ENCODE data around the gene SELP. TPM values are rescaled to one million over a fixed set of nuclear protein-coding genes. Genes with fewer than 3 reads are reported as not detected.

SELP gene
- total RNA-seq, 1 donor from 2014 or later, result not detected

- no peaks in the 10 kb centered on the region for H3K79me2 ChIP-seq (ENCODE audit: low read depth)
- H3K27me3 ChIP-seq, result peaks cover 4% of the 10 kb centered on the region
- peaks cover 4% of the 10 kb centered on the region for H3K27me3 Mint-ChIP-seq (ENCODE audit: insufficient read depth, low read depth)
These were observed 25.0 kb downstream of the SELP start for GRCh38 chr1:169604781-169605560.

DNA sequence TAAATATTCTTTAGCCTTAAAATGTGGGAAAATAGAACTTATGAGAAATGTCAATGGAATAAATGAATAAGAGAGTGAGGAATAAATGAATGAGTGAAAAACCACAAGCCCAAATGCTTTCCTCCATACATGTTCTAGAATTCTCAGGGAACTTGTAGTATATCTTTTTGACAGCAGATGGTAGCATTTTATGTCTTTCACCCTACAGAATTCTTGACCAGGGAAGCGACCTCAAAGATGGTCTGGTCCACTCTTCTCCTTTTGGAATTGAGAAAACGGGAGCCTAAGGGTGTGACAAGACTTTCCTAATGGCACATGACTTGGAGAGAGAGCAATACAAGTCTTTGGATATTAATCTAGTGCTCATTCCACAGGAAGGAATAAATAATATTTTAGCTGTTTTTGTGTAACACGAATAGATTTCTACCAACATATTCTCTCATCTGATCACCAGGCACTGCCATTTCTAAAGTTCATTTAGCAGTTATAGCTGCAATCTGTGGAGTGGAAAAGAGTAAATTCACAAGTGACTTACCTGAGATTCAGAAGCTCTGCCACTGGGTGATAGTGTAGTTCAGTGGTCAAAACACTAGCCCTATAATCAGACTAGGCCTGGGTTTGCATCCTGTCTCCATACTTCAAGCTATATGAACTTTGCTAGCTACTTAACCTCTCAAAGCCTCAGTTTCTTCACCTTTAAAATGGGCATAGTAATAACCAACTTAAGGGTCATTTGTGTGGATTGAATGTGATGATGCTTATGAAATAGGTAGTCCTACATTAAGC is 28.6 kb downstream of the SELP start:
- H3K27me3 Mint-ChIP-seq (ENCODE audit: insufficient read depth, low read depth), result peaks cover 4% of the 10 kb centered on the region
- H3K4me3 Mint-ChIP-seq, result no peak overlapping the region

More at GRCh38 chr1:169604781-169605560, 25.0 kb downstream of the SELP start:
- H3K27ac ChIP-seq, result no peak overlapping the region
- no peaks in the 10 kb centered on the region for H3K36me3 ChIP-seq
- Mint-ChIP-seq H3K4me1 (no peaks in the 10 kb centered on the region), H3K9me3 (no peaks in the 10 kb centered on the region), H3K36me3 (no peaks in the 10 kb centered on the region), H3K27ac (no peak overlapping the region), H3K4me3 (no peak overlapping the region)
- H3K9ac ChIP-seq, result no peak overlapping the region
- H3K9me3 ChIP-seq (ENCODE audit: low read depth), result no peaks in the 10 kb centered on the region
- H3K4me3 ChIP-seq, result no peak overlapping the region
- TF ChIP-seq EZH2phosphoT487 (IDR thresholded peaks at IDR 0.05) (no peak), EZH2 (IDR thresholded peaks at IDR 0.05) (no peak)
- TF ChIP-seq, protein P1, sequence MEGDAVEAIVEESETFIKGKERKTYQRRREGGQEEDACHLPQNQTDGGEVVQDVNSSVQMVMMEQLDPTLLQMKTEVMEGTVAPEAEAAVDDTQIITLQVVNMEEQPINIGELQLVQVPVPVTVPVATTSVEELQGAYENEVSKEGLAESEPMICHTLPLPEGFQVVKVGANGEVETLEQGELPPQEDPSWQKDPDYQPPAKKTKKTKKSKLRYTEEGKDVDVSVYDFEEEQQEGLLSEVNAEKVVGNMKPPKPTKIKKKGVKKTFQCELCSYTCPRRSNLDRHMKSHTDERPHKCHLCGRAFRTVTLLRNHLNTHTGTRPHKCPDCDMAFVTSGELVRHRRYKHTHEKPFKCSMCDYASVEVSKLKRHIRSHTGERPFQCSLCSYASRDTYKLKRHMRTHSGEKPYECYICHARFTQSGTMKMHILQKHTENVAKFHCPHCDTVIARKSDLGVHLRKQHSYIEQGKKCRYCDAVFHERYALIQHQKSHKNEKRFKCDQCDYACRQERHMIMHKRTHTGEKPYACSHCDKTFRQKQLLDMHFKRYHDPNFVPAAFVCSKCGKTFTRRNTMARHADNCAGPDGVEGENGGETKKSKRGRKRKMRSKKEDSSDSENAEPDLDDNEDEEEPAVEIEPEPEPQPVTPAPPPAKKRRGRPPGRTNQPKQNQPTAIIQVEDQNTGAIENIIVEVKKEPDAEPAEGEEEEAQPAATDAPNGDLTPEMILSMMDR (IDR thresholded peaks at IDR 0.05), result no peak
- DNase-seq (ENCODE audit: low spot score), result no peak
- no peak overlapping the region for H3K4me2 ChIP-seq
- no peaks in the 10 kb centered on the region for H3F3A ChIP-seq (ENCODE audit: low read depth)
- no peak overlapping the region for H2AFZ ChIP-seq (replicated peaks)
- no peaks in the 10 kb centered on the region for H4K20me1 ChIP-seq (ENCODE audit: low read depth)
- no peaks in the 10 kb centered on the region for H3K4me1 ChIP-seq

GRCh38 chr1:169595764-169596711 is 33.9 kb downstream of the SELP start:
- peak; percentile 60 for DNase-seq (ENCODE audit: low spot score)
- Histone ChIP-seq H3K79me2 (ENCODE audit: low read depth) (no peaks in the 10 kb centered on the region), H3K9me3 (ENCODE audit: low read depth) (no peaks in the 10 kb centered on the region), H3F3A (ENCODE audit: low read depth) (no peaks in the 10 kb centered on the region), H2AFZ (replicated peaks) (no peak overlapping the region), H3K27ac (no peak overlapping the region), H3K4me3 (no peak overlapping the region), H4K20me1 (ENCODE audit: low read depth) (no peaks in the 10 kb centered on the region), H3K4me2 (no peak overlapping the region), H3K4me1 (no peaks in the 10 kb centered on the region), H3K36me3 (no peaks in the 10 kb centered on the region), H3K9ac (no peak overlapping the region), H3K27me3 (peaks cover 15% of the 10 kb centered on the region)
- Mint-ChIP-seq H3K9me3 (no peaks in the 10 kb centered on the region), H3K27me3 (ENCODE audit: insufficient read depth, low read depth) (peaks cover 4% of the 10 kb centered on the region), H3K36me3 (no peaks in the 10 kb centered on the region), H3K4me3 (no peak overlapping the region), H3K27ac (no peak overlapping the region), H3K4me1 (peaks cover 11% of the 10 kb centered on the region)
- TF ChIP-seq, protein P1 (IDR thresholded peaks at IDR 0.05), result no peak

More for the DNA sequence above, 28.6 kb downstream of the SELP start:
- Histone ChIP-seq H4K20me1 (ENCODE audit: low read depth) (no peaks in the 10 kb centered on the region), H3K9me3 (ENCODE audit: low read depth) (no peaks in the 10 kb centered on the region), H2AFZ (replicated peaks) (no peak overlapping the region), H3K79me2 (ENCODE audit: low read depth) (no peaks in the 10 kb centered on the region), H3K9ac (no peak overlapping the region), H3K27me3 (peaks cover 14% of the 10 kb centered on the region), H3K4me2 (no peak overlapping the region), H3K4me1 (no peaks in the 10 kb centered on the region), H3K27ac (no peak overlapping the region), H3F3A (ENCODE audit: low read depth) (no peaks in the 10 kb centered on the region), H3K36me3 (no peaks in the 10 kb centered on the region), H3K4me3 (no peak overlapping the region)
- TF ChIP-seq EZH2 (IDR thresholded peaks at IDR 0.05), result no peak
- TF ChIP-seq, protein P1 (IDR thresholded peaks at IDR 0.05), result peak; percentile 58
- no peak overlapping the region for H3K27ac Mint-ChIP-seq
- H3K9me3 Mint-ChIP-seq, result no peaks in the 10 kb centered on the region
- no peaks in the 10 kb centered on the region for H3K4me1 Mint-ChIP-seq
- no peaks in the 10 kb centered on the region for H3K36me3 Mint-ChIP-seq
- peak; percentile 20 for DNase-seq (ENCODE audit: low spot score)
